HG03060 (cell line): ENCODE data around the gene RIPPLY3.

Source experiments
- ATAC-seq: cut with Tn5 transposase; IDR thresholded peaks from one replicate; pipeline ENCODE4 v1.9.1; 2021; ENCODE audit warnings: low read depth, moderate number of reproducible peaks; ENCODE audit not compliant: unreplicated experiment

Gene RIPPLY3, protein sequence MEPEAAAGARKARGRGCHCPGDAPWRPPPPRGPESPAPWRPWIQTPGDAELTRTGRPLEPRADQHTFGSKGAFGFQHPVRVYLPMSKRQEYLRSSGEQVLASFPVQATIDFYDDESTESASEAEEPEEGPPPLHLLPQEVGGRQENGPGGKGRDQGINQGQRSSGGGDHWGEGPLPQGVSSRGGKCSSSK

DNA sequence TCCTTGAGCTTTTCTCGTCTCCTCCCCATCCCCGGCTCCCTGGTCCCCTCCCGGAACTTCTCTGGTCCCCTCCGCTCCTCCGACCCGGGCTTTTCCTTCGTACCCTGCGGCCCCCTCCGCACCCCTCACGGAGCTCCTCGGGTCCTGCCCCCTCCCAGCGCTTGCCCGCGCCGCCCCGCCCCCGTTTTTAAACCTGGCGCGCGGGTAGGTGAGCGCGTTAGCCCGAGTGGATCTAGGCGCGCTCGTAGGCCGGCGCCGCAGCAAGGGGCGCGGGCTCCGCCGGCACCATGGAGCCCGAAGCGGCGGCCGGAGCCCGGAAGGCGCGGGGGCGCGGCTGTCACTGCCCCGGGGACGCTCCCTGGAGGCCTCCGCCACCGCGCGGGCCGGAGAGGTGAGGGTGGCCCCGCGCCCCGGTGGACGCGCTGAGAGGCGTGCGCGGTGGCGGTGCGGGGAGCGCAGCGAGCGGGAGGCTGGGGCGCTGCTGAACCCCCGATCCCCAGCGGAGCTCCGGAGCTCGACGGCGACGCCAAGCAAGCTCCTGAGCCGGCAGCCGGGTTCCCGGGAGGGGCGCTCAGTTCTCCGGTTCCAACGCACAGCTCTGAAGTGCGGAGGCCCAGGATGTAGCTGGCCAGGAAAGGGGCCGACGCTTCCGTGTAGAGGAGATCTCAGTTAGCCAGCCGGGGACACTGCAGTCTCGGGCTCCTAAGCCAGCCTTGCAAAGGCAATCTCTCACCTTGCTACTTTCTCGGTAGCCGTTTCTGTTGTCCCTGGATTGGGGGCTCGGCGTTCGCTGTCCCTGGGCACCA is at the start of gene RIPPLY3:
TSS of gene RIPPLY3 (plus strand) at position 217 of the 806 bp plus-strand sequence. CDS start at position 288, 71 bp downstream.
- no peak for ATAC-seq

DNA sequence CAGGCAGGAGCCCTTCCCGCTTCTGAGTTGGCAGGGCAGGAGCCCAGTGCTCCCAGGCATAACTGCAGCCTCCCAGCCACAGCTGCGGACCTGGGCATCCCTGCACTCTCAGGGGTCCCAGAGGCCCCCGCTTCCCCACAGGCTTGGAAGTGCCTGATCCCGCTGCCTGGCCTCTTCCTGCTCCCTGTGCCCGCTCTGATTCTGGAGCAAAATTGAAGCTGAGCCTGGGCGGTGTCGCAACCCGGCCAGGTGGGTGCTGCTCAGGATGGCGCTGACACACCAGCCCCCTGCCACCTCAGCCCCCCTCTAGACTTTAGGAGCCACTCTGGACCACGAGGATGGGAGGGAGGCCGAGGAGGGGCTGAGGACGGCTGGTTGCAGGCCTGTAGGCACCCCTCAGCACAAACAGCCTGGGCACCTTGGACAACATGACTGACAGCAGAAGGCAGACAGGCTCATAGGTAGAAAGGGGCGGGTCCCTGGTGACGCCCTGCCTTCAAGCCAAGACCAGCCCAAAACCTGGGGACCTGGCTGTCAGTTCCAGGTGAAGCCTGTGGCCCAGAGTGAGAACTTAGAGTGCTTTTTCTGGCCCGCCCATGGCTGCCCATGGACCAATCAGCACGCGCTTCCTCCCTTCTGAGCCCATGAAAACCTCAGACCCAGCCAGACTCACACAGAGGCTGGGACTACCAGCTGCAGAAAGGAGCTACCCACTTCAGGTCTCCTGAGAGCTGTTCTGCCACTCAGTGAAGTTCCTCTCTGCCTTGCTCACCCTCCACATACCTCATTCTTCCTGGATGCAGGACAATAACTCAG is 47.3 kb upstream of the RIPPLY3 start:
- ATAC-seq = no peak

DNA sequence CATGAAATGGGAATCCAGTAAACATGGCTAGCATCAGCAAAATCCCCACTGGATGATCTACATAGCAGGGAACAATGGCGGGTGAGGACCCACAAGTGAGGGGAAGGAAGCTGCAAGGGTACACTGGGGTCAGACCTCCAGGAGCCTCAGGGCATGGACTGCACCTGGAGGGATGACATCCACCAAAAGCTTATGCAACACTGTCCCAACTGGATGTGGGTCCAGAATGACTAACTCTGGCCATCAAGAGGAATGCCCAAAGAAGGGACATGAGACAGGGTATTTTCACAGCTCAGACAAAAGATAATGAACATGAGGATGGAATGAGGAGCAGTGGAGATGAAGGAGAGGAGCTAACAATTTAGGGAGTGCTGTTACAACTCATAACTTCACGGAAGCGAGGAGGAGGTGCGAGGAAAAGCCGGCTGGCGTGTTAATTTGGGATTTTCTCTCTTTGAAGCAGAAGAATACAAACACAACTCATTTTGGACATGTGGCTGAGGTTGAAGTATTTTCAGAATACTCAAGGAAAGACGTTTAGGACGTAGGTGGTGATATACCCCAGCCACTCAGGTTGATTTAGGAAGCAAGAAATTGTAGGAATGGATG is 45.7 kb upstream of the RIPPLY3 start:
- ATAC-seq = no peak

DNA sequence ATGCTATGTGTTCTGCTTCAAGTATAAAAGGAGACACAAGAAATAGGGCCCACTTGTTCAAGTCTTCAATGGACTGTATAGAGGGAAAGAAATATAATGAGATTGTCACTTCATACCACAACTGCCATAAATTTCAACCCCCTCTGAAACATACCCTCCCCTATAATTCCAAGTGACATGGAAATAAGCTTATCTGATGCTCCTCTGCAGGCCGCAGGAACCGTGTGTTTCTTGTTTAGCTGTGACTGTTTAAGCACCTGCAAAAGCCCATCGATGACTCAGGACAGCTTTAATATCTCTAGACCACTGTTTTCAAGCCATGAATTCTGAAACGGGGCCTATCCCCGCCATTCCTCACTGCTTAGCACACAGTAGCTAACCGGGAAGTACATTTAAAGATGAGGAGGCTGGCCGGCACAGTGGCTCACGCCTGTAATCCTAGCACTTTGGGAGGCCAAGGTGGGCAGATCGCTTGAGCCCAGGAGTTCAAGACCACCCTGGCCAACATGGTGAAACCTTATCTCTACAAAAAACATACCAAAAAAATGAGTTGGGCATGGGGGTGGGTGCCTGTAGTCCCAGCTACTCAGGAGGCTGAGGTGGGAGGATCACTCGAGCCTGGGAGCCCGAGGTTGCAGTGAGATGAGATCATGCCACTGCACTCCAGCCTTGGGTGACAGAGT is 44.3 kb upstream of the RIPPLY3 start:
- ATAC-seq = no peak

DNA sequence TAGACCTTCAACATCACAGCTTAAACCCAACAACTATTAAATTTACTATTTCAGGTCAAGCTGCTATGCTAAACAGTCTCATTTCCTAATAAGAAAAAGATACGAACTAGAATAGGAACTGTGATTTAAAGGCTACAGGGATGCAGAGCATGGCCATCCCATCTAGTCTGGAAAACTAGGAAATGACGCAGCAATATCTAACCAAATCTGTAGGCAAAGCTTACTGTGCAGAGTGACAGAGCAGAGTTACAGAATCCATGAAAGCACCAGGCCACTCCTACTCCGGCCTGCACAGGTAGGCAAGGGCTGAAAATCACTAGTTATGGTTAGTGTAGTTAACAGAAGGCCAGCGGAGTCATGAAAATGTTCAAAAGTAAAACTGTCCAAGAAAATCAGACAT is 42.1 kb upstream of the RIPPLY3 start:
- ATAC-seq = no peak

DNA sequence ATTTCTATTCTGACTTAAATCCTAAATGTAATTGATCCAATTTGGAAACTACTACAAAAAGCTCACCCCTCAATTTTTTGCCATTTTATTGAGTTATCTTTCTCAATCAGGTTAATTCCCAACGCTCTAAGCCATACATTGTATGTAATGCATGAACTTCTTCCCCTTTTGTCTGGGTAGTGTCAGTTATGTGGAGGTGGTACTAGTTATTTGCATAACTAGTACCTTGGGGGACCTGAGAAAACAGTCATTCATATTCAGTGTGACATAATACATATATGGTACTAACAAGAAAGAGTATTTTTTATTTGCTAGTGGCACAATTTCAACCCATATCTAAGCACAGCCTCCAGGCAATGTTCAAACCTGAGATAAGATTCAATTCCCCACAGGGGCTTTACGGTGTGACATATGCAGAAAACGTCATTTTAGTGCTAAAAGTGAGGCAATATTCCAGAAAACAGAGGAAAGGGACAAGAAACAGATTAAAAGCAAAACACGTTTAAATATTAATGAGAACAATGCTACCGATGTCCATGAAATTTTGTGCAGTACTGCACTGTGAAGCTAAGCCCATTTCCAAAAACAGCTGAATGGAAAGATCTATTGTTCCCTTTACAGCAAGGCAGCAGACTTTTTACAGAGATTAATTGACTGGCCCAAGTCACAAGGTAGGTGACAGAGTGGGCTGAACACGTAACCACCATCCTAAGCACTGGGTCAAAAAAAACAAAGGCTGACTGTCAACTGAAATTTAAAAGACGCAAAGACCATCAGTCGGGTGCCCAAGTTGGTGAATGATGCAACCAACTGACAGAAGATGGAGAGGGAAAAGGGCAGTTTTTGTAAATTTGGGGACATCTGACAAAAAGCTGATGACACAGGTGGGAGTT is 41.4 kb upstream of the RIPPLY3 start:
- no peak for ATAC-seq

DNA sequence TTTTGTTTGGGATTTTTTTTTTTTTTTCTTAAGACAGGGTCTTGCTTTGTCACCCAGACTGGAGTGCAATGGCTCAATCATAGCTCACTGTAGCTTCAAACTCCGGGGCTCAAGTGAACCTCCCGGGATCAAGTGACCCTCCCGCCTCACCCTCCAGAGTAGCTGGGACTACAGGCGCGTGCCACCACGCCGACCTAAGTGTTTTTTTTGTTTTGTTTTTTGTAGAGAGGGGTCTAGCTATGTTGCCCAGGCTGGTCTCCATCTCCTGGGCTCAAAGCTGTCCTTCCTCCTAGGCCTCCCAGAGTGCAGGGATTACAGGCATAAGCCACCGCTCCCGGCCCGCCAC is 40.8 kb upstream of the RIPPLY3 start:
- ATAC-seq = no peak

DNA sequence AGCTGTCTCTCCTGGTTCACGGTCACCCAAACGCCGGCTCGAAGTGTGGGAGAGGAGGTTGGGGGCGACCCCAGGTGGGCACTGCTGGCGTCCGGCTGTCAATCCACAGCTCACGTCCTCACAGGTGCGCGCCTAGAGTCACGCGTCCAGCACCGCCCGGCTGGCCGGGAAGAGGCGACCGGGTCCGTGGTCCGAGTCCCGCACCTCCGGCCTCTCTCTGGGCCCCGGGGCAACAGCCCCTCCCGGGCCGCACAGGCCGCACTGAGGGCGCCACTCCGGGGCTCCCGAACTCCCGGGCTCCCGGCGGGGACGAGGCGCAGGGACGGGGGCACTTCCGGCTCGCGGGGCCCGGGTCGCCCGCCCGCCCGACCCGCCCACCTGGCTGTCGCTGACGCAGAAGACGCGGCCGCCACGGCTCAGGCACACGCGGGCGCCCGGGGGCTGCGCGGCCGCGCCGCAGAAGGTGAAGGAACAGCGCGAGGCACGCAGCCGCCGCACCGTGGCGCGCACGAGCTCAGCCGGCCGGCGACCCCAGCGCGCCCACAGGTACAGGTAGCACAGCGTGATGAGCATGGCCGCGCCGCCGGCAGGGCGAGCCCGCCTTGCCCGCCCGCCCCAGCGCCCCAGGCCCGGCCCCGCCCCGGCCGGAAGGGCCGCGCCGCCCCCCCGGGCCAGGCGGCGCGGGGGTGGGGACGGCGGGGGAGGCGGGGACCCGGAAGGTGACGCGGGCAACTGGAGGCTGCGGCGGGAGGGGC is 40.3 kb upstream of the RIPPLY3 start, which contains the start of gene HLCS:
TSS of gene HLCS (minus strand) at position 604 of the 755 bp plus-strand sequence. CDS start at position 573, 31 bp downstream.
- ATAC-seq = no peak

DNA sequence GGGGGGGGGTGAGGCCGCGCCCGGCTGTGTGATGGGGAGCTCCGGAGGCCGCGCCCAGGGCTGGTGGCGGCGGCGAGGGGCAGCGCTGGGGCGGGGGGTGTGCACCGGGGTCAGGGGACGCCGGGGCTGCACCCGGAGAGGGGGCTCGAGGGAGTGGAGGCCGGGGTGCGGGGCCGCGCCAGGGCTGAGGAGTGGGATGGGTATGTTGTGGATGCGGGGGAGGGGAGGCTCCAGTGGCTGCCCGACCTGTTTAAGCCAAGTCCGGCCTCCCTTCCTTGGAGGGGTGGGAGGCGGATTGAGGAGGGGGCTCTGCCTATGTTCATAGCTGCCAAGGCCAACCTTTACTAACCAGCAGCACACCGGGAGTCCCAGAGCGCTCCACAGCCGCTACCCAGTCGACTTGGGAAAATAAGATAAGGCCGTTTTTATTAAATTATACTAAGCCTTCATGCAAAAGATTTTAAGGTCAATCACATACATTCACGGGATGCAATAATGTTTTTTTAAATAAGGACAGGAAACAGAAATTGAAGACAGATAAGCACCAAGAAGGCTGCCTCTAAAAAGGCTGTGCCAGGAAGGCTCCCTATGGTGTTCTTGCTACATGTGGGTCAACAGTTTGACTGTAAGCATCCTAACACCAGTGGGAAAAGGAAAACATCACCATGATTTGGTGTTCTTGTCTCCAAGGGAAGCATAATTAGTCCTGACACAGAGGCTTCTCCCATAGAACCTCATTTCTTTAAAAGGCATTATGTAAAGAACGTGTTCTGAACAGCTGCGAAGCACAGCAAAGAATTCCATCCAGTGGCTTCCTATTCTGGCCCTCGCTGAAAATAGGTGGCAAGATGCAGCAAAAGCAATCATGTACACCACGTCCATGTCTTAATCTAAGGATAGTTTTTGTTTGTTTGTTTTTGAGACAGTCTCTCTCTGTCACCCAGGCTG is 39.4 kb upstream of the RIPPLY3 start:
- no peak for ATAC-seq

DNA sequence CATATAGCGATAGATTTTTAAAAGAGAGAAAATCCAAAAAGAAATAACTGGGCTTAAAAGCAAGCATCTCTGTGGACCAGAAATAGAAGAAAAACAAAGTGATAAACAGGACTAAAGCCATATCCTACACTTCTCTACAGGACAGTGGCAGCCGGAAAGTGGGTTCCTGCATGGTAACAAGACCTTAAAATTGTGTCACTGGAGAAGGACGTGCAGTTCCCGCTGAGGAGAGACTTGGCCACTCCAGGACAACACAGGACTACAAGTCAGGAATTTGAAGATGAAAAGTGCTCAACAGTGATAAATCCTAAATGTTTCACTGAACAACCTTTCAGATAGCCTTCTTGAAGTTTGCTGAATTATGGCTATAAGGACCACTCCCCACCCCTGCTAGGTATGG is 38.1 kb upstream of the RIPPLY3 start:
- ATAC-seq = no peak

DNA sequence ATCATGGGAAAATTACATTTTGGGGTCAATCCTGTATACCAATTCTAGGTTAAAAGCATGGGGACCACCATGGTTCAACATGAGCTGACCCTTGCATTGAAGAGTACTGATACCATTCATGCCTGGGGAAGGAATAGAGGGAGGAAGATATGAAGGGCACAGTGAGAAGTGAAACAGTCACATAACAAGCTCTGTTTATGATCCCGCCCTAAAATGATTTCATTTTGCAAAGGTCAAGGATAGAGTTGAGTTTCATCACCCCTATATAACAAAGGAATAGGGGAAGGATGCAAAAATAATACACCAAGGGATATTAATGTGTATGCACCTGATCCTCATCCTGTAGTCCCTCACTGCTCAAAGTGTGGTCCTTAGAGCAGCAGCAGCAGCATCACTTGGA is 37.5 kb upstream of the RIPPLY3 start:
- ATAC-seq = no peak

DNA sequence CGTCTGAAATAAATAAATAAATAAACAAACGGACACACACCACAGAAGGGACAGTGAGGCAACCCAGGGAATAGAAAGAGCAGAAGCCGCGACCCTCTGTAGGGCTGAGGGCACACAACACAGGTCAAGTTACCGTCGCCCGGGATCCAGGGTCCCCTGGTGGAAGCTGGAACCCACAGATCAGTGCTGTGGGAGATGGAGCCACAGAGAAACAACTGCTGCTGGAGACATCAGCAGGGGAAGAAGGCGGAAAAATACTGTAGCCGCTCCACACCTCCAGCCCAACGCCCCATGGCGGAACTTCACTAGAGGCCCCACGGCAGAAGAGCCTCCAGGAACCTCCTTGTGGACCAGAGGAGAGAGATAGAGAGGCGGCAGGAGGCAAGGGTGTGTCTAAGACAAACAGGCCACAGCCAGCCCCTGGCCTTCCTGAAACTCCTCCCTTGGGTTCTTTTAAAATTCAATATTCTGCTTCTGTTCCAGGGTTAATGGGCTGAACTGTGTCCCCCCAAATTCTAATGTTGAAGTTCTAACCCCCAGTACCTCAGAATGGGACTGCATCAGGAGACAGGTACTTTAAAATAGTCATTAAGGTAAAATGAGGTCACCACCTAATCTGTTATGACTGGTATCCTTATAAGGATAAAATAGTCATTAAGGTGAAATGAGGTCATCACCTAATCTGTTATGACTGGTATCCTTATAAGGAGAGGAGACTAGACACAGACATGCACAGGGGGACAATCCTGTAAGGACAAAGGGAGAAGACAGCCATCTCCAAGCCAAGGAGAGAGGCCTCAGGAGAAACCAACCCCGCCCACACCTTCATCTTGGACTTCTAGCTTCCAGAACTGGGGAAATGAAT is 32.3 kb upstream of the RIPPLY3 start:
- ATAC-seq = no peak

DNA sequence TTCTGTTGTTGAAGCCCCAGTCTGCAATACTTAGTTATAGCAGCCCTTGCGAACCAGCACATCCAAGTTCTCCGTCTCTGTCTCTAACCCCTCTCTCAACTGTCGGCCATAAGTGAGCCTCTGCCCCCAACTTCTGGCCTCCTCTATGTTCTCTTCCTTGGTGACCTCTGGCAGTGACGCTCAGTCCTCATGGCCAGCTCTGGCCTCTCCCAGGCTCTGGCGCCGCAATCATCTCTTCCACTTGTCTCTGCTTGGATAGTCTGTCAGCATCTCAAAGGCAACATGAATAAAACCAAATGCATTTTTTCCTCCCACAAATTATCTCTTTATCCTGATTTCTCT is 31.7 kb upstream of the RIPPLY3 start:
- no peak for ATAC-seq

DNA sequence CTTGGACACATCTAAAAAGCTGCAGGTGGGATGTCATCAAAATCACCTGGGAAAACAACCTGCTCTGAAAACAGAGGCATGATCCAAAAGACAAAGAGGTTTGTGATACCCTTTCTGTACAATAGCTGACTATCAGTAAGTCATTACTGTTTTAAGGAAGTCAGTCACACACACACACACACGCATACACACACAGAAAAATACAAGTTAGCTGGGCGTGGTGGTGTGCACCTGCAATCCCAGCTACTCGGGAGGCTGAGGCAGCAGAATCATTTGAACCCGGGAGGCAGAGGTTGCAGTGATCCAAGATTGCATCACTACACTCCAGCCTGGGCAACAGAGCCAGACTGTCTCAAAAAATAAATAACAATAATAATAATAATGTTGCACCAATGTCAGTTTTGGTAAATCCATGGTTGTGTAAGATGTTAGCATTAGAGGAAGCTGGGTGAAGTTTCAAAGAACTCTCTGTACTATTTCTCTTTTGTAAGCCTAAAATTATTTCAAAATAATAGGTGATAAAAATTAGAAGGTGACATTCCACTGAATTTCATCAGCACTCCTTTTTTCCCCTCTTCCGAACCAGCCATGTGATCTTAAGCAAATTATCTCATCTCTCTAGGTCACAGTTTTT is 30.2 kb upstream of the RIPPLY3 start:
- no peak for ATAC-seq

DNA sequence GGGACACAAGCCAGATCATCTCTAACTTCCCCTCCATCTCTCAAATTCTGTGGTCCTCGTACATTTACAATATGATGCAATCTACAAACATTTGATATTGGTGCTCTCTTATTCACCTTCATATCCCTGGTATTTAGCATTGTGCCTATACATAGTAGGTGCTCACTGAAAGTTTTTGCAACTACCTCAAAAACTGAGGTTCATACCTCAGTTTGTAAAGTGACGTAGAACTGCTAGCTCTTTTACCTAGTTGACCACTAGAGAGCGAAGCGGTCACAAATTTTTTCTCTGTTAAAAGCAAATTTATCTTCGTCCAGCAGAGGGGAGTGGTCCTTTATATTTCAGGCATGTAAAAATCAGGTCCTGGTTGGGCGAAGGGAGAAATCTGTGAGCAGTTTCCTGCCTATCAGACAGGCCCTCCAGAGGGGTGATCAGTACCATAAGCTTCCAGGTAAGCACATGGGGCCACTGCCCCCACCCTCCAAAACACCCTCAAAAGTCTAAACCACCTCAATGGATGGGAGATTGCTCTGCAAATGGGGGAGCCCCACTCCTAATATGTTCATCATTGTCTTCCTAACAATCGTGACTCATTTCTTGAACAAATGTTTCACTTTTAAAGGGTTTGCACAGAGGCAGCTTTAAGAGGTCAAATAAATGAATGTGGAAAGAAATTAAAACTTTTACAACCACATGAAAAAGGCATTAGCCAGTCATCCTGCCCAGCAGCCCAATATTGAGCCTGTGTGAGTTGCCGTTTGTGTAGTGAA is 29.4 kb upstream of the RIPPLY3 start:
- no peak for ATAC-seq
